Caco-2 (cell line): ENCODE results near the gene UTY. TPM values are rescaled to one million over a fixed set of nuclear protein-coding genes. Genes with fewer than 3 reads are reported as not detected.

Experiments
- BruUV-seq: library from RNA; stranded (reverse); fragments of 400-500 nt; replicated peaks from 2 replicates; lab custom pipeline; 2021; lab: Mats Ljungman, UMichigan
- CTCF ChIA-PET: fragments of 300-600 bp; sonication (Branson Sonifier 250); formaldehyde crosslinking; loops from one replicate; lab custom pipeline; 2022; ENCODE audit warnings: antibody characterized with exemption; lab: Charles Lee
- POLR2A ChIA-PET: fragments of 300-600 bp; sonication (Branson Sonifier 250); formaldehyde crosslinking; loops from one replicate; lab custom pipeline; 2022; ENCODE audit warnings: antibody characterized with exemption; lab: Charles Lee
- DNase-seq, 2 experiments: peaks; one replicate each; pipeline versions ENCODE4 v3.0.0 to v3.0.0-alpha.2; 2020 to 2022
- H3K27me3 ChIP-seq: replicated peaks from 2 replicates; pipeline ENCODE4 v1.6.0; 2011; ENCODE audit warnings: low read length; ENCODE audit not compliant: control insufficient read depth, insufficient read depth
- H3K36me3 ChIP-seq: 2 replicates; pipeline ENCODE4 v1.5.1; 2011; ENCODE audit warnings: low read length; ENCODE audit not compliant: control insufficient read depth, insufficient read depth
- H3K4me1 ChIP-seq: fragments of 250-450 bp; sonication (Bioruptor Pico); 2 replicates; pipeline ENCODE4 v1.5.1; 2020; ENCODE audit warnings: mild to moderate bottlenecking
- H3K4me3 ChIP-seq: 2 replicates; pipeline ENCODE4 v1.5.1; 2011; ENCODE audit warnings: low read depth, mild to moderate bottlenecking, control low read depth, low read length
- H3K9me3 ChIP-seq: fragments of 250-450 bp; sonication (Bioruptor Pico); 2 replicates; pipeline ENCODE4 v1.5.1; 2020; ENCODE audit warnings: mild to moderate bottlenecking, moderate library complexity
- H3K27ac Mint-ChIP-seq: one replicate; pipeline ENCODE4 v1.8.0; 2022; ENCODE audit warnings: mixed read lengths; ENCODE audit not compliant: unreplicated experiment
- H3K27me3 Mint-ChIP-seq: one replicate; pipeline ENCODE4 v1.8.0; 2022; ENCODE audit warnings: mixed read lengths; ENCODE audit not compliant: insufficient read depth, unreplicated experiment
- H3K36me3 Mint-ChIP-seq: one replicate; pipeline ENCODE4 v1.8.0; 2022; ENCODE audit warnings: mild to moderate bottlenecking, mixed read lengths; ENCODE audit not compliant: insufficient read depth, unreplicated experiment
- H3K4me1 Mint-ChIP-seq: one replicate; pipeline ENCODE4 v1.8.0; 2022; ENCODE audit warnings: low read depth, mixed read lengths; ENCODE audit not compliant: unreplicated experiment
- H3K4me3 Mint-ChIP-seq: one replicate; pipeline ENCODE4 v1.8.0; 2022; ENCODE audit warnings: mild to moderate bottlenecking, moderate library complexity, mixed read lengths; ENCODE audit not compliant: unreplicated experiment
- H3K9me3 Mint-ChIP-seq: one replicate; pipeline ENCODE4 v1.8.0; 2022; ENCODE audit warnings: mixed read lengths; ENCODE audit not compliant: unreplicated experiment
- intact Hi-C: fragments of 100-400 bp; cut with micrococcal nuclease; formaldehyde crosslinking; loops from one replicate; pipeline ENCODE4 v1.10.0; 2022; ENCODE audit not compliant: unreplicated experiment
- total RNA-seq: library from RNA; stranded (reverse); gene quantifications from 2 replicates; pipeline ENCODE4 v1.2.3, GENCODE V29; 2022
- TF ChIP-seq, protein P1 (sequence below), 2 experiments: fragments of 200-600 bp in 1 of 2; IDR thresholded peaks; 1 replicate in 1 of 2; 2 replicates in 1 of 2; pipeline versions ENCODE4 v1.5.1 to v1.8.0; 2011 to 2022; ENCODE audit warnings: antibody characterized with exemption in 1 of 2, control low read depth in 1 of 2, inconsistent platforms in 1 of 2, low read depth in 1 of 2, low read length in 1 of 2, mild to moderate bottlenecking in 1 of 2, moderate library complexity in 1 of 2; ENCODE audit not compliant: insufficient read depth in 1 of 2, severe bottlenecking in 1 of 2, unreplicated experiment in 1 of 2

The UTY gene
- total RNA-seq, 1 experiment from 2014 or later, result not detected

DNA sequence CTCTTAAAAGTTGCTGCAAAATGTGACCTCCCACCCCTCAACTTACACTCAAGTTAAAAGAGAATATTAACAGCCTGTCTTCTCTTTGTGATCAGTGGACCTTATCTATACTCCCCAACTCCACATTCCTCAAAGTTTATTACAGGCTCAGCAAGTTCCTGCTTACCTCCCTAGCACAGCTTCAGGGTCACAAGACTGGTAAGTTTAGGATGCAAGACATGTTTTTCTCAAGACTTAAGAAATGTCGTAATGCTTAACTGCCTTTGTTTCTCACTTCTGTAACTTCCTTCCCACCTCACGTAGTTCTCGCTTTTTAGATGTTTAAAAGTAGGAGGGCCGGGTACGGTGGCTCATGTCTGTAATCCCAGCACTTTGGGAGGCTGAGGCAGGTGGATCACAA lies 132.7 kb downstream of the UTY start:
- Histone ChIP-seq H3K27me3 (no peaks in the 10 kb centered on the region), H3K9me3 (no peaks in the 10 kb centered on the region), H3K36me3 (no peaks in the 10 kb centered on the region), H3K4me3 (no peak overlapping the region), H3K4me1 (no peaks in the 10 kb centered on the region)
- H3K4me3 Mint-ChIP-seq, result no peak overlapping the region
- BruUV-seq, result no TSS peak
- H3K27me3 Mint-ChIP-seq, result no peaks in the 10 kb centered on the region
- H3K36me3 Mint-ChIP-seq, result no peaks in the 10 kb centered on the region
- no peaks in the 10 kb centered on the region for H3K9me3 Mint-ChIP-seq
- DNase-seq, result no peak
- no peak overlapping the region for H3K27ac Mint-ChIP-seq
- intact Hi-C loops, result no loop called here
- H3K4me1 Mint-ChIP-seq, result no peaks in the 10 kb centered on the region
- CTCF ChIA-PET, result no interaction called here
- TF ChIP-seq, protein P1, sequence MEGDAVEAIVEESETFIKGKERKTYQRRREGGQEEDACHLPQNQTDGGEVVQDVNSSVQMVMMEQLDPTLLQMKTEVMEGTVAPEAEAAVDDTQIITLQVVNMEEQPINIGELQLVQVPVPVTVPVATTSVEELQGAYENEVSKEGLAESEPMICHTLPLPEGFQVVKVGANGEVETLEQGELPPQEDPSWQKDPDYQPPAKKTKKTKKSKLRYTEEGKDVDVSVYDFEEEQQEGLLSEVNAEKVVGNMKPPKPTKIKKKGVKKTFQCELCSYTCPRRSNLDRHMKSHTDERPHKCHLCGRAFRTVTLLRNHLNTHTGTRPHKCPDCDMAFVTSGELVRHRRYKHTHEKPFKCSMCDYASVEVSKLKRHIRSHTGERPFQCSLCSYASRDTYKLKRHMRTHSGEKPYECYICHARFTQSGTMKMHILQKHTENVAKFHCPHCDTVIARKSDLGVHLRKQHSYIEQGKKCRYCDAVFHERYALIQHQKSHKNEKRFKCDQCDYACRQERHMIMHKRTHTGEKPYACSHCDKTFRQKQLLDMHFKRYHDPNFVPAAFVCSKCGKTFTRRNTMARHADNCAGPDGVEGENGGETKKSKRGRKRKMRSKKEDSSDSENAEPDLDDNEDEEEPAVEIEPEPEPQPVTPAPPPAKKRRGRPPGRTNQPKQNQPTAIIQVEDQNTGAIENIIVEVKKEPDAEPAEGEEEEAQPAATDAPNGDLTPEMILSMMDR (IDR thresholded peaks at IDR 0.05; ENCODE audit: insufficient read depth in 1 of 2, low read depth in 1 of 2, low read length in 1 of 2, severe bottlenecking in 1 of 2, unreplicated experiment in 1 of 2), result no peak
- POLR2A ChIA-PET, result no interaction called here

DNA sequence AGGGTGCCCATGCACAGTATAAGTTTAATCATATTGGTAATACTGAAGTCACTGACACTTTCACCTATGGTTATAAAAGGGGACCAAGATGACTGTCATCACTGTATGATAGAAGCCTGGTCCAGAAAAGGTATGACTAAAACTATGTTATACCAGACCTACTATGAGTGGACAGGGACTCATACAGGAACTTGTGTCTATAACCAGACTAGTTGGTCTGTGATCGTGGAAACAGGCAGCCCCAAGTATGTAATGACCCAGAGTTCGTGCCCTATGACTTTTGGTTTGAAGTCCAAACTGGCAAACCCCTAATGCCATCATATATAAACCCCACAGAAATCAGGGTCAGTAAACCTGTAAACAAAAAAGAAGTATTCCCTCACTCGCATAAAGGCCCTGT lies 134.3 kb downstream of the UTY start:
- Histone ChIP-seq H3K9me3 (no peaks in the 10 kb centered on the region), H3K27me3 (no peaks in the 10 kb centered on the region), H3K36me3 (no peaks in the 10 kb centered on the region), H3K4me3 (no peak overlapping the region), H3K4me1 (no peaks in the 10 kb centered on the region)
- Mint-ChIP-seq H3K9me3 (no peaks in the 10 kb centered on the region), H3K36me3 (no peaks in the 10 kb centered on the region), H3K27me3 (no peaks in the 10 kb centered on the region), H3K4me1 (no peaks in the 10 kb centered on the region), H3K27ac (no peak overlapping the region), H3K4me3 (no peak overlapping the region)
- POLR2A ChIA-PET, result no interaction called here
- BruUV-seq, result no TSS peak
- CTCF ChIA-PET, result no interaction called here
- no peak for DNase-seq
- TF ChIP-seq, protein P1 (IDR thresholded peaks at IDR 0.05; ENCODE audit: insufficient read depth in 1 of 2, low read depth in 1 of 2, low read length in 1 of 2, severe bottlenecking in 1 of 2, unreplicated experiment in 1 of 2), result no peak
- intact Hi-C loops, result no loop called here

DNA sequence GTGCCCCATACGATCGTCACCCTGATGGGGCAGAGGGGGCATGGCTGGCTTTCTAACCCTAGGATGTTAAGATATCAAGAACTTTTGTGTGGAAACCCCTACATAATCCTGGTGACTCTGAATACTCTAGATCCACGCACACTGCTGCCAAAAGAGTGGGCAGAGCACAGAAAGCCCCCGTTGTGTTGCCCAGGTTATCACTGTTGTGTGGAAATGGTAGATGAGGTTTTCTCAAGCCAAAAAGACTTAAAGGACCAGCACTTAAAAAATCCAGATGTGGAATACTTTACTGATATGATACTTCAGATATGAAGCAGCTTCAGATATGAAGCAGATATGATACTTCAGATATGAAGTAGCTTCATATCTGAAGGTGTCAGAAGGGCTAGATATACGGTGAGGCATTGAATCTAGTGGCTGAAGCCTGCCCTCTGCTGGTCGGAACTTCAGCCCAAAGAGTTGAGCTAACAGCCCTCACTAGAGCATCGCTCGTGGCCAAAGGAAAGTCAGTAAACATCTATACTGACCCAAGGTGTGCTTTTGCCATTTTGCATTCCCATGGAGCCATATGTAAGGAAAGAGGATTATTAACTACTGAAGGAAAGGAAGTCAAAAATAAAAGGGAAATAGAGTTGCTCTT lies 136.4 kb downstream of the UTY start:
- no peaks in the 10 kb centered on the region for H3K36me3 Mint-ChIP-seq
- no peak overlapping the region for H3K4me3 Mint-ChIP-seq
- Histone ChIP-seq H3K27me3 (no peaks in the 10 kb centered on the region), H3K9me3 (no peaks in the 10 kb centered on the region), H3K36me3 (no peaks in the 10 kb centered on the region), H3K4me3 (no peak overlapping the region), H3K4me1 (no peaks in the 10 kb centered on the region)
- TF ChIP-seq, protein P1 (IDR thresholded peaks at IDR 0.05; ENCODE audit: insufficient read depth in 1 of 2, low read depth in 1 of 2, low read length in 1 of 2, severe bottlenecking in 1 of 2, unreplicated experiment in 1 of 2), result no peak
- H3K27me3 Mint-ChIP-seq, result no peaks in the 10 kb centered on the region
- H3K27ac Mint-ChIP-seq, result no peak overlapping the region
- intact Hi-C loops, result no loop called here
- BruUV-seq, result no TSS peak
- no peaks in the 10 kb centered on the region for H3K9me3 Mint-ChIP-seq
- POLR2A ChIA-PET, result no interaction called here
- H3K4me1 Mint-ChIP-seq, result no peaks in the 10 kb centered on the region
- CTCF ChIA-PET, result no interaction called here
- no peak for DNase-seq
